CD4-positive, CD25-positive, alpha-beta regulatory T cell (primary cell): ENCODE data around the gene PHKA2. TPM values are rescaled to one million over a fixed set of nuclear protein-coding genes. Genes with fewer than 3 reads are reported as not detected.

Experiments
- ATAC-seq, 2 donors: fragments of 150-1000 bp; cut with Tn5 transposase; one replicate each; pipeline ENCODE4 v1.10.0; 2021; ENCODE audit warnings: low read depth in 2 of 2, moderate number of reproducible peaks in 2 of 2, moderate library complexity in 1 of 2
- DNase-seq, 3 donors: peaks; one replicate each; pipeline versions ENCODE4 v3.0.0 to v3.0.0-alpha.2; 2012 to 2022; ENCODE audit warnings: mixed read lengths in 1 of 3
- H3K27ac ChIP-seq: one replicate; pipeline ENCODE4 v1.7.0; 2013; ENCODE audit warnings: mild to moderate bottlenecking, low read length; ENCODE audit not compliant: insufficient read depth, poor library complexity, severe bottlenecking
- H3K27me3 ChIP-seq: one replicate; pipeline ENCODE4 v1.7.0; 2013; ENCODE audit warnings: low read length; ENCODE audit not compliant: control insufficient read depth, insufficient read depth
- H3K36me3 ChIP-seq: one replicate; pipeline ENCODE4 v1.7.0; 2013; ENCODE audit warnings: mild to moderate bottlenecking, low read length, moderate library complexity; ENCODE audit not compliant: control insufficient read depth, insufficient read depth
- H3K4me1 ChIP-seq: 2 replicates; pipeline ENCODE4 v1.7.0; 2013; ENCODE audit warnings: mild to moderate bottlenecking, low read length; ENCODE audit not compliant: insufficient read depth, control insufficient read depth, poor library complexity, severe bottlenecking
- H3K4me3 ChIP-seq: one replicate; pipeline ENCODE4 v1.7.0; 2013; ENCODE audit warnings: low read depth, mild to moderate bottlenecking, low read length, moderate library complexity
- H3K9me3 ChIP-seq, 2 experiments: 1 replicate in 1 of 2; 2 replicates in 1 of 2; pipeline ENCODE4 v1.7.0; 2013; ENCODE audit warnings: low read length in 2 of 2, mild to moderate bottlenecking in 1 of 2, moderate library complexity in 1 of 2; ENCODE audit not compliant: control insufficient read depth in 2 of 2
- H3K27ac Mint-ChIP-seq, 3 donors: one replicate each; pipeline ENCODE4 v1.8.0; 2020 to 2022; ENCODE audit warnings: mild to moderate bottlenecking in 3 of 3, mixed read lengths in 3 of 3, moderate library complexity in 2 of 3
- H3K27me3 Mint-ChIP-seq: one replicate; pipeline ENCODE4 v1.8.0; 2022; ENCODE audit warnings: mild to moderate bottlenecking, mixed read lengths
- H3K36me3 Mint-ChIP-seq: one replicate; pipeline ENCODE4 v1.8.0; 2020; ENCODE audit warnings: mixed read lengths
- H3K4me1 Mint-ChIP-seq, 4 donors: one replicate each; pipeline ENCODE4 v1.8.0; 2020 to 2022; ENCODE audit warnings: mixed read lengths in 4 of 4, mild to moderate bottlenecking in 1 of 4
- H3K4me3 Mint-ChIP-seq, 4 donors: one replicate each; pipeline ENCODE4 v1.8.0; 2020 to 2022; ENCODE audit warnings: mild to moderate bottlenecking in 4 of 4, mixed read lengths in 4 of 4, moderate library complexity in 3 of 4
- H3K9me3 Mint-ChIP-seq, 7 donors: one replicate each; pipeline ENCODE4 v1.8.0; 2020 to 2022; ENCODE audit warnings: mixed read lengths in 7 of 7, mild to moderate bottlenecking in 3 of 7, moderate library complexity in 2 of 7
- polyA plus RNA-seq, 4 donors: library from polyadenylated mRNA; unstranded; fragments of 300-500 nt; fragmentation: Illumina TruSeq; gene quantifications; one replicate each; pipeline ENCODE4 v1.2.3, GENCODE V29; 2021
- total RNA-seq: library from RNA; stranded (reverse); gene quantifications from one replicate; pipeline ENCODE4 v1.2.3, GENCODE V29; 2022

The PHKA2 gene
- total and polyA plus RNA-seq, 5 donors from 2014 or later, result 5.2 to 33.8 (median 6.4) TPM

DNA sequence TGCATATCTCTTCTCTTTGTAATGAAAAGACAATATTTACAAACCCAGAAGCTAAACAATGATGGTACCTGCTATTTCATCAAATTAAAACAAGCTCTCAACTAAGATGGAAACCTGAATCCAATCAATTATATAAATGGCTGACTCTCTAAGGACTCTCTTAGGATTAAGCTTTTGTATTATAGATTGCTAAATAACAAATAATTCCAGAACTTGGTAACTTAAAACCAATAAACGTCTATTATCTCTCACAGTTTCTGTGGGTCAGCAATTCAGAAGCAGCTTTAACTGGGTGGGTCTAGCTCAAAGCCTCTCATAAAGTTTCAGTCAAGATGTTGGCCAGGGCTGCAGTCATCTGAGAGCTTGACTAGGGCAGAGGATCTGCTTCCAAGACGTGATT, 12.4 kb downstream of the PHKA2 start:
- Histone ChIP-seq H3K27me3 (no peaks in the 10 kb centered on the region), H3K27ac (no peak overlapping the region), H3K4me3 (no peak overlapping the region), H3K4me1 (no peaks in the 10 kb centered on the region), H3K9me3 (no peaks in the 10 kb centered on the region), H3K36me3 (no peaks in the 10 kb centered on the region)
- ATAC-seq, result no peak
- Mint-ChIP-seq H3K9me3 (peaks cover 0 to 4% (median 0%) of the 10 kb centered on the region in 7 donors), H3K27me3 (no peaks in the 10 kb centered on the region), H3K27ac (no peak overlapping the region), H3K4me1 (peaks cover 0 to 15% (median 5%) of the 10 kb centered on the region in 4 donors), H3K4me3 (no peak overlapping the region), H3K36me3 (peaks cover 4% of the 10 kb centered on the region)
- DNase-seq, result no peak

DNA sequence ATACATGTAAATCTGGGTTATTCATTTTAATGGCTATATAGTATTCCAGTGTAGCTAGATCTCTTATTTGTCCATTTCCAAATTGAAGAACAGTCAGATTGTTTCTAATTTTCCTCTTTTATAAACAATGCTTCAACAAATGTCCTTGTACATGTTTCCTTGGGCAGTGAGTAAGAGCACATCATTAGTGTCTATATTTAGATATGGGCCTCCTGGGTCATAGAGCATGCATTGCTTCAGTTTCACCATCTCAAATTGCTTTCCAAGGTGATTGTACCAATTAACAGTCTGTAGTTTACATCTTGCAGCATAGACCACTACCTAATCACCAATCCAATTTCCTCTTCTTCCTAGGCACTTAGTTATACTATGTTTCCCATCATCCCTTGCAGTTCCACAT, 13.4 kb downstream of the PHKA2 start:
- peaks cover 4% of the 10 kb centered on the region for H3K36me3 Mint-ChIP-seq

DNA sequence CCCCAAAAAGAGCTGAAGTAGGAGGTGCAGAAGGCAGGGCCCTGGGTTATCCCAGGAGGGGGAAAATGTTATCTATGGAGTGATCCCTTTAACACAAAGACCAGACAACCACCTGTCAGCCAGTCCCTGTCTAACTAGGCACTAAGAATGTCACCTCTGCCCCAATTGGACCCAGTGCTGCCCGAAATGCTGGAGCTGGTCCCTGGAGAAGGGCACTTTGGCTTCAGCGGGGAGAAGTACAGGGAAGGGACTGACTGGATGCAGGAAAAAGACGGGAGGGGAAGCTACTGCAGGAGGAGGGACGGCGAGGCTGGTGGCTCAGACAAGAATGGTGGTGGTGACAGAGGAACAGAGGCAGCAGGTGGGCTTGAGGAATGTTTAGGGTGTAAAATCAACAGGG, 17.3 kb downstream of the PHKA2 start:
- Histone ChIP-seq H3K4me1 (no peaks in the 10 kb centered on the region), H3K27ac (no peak overlapping the region), H3K9me3 (no peaks in the 10 kb centered on the region), H3K36me3 (no peaks in the 10 kb centered on the region), H3K4me3 (no peak overlapping the region), H3K27me3 (no peaks in the 10 kb centered on the region)
- Mint-ChIP-seq H3K27ac (no peak overlapping the region), H3K9me3 (peaks cover 0 to 3% (median 0%) of the 10 kb centered on the region in 7 donors), H3K4me1 (peaks cover 12 to 22% (median 18%) of the 10 kb centered on the region in 4 donors), H3K36me3 (no peaks in the 10 kb centered on the region), H3K27me3 (no peaks in the 10 kb centered on the region), H3K4me3 (no peak overlapping the region)
- ATAC-seq (no peak), DNase-seq (no peak)

More for the DNA sequence above, 13.4 kb downstream of the PHKA2 start:
- H3K4me1 ChIP-seq, result no peaks in the 10 kb centered on the region
- H3K4me3 ChIP-seq, result no peak overlapping the region
- H3K27me3 ChIP-seq, result no peaks in the 10 kb centered on the region
- H3K27me3 Mint-ChIP-seq, result no peaks in the 10 kb centered on the region
- no peaks in the 10 kb centered on the region for H3K9me3 ChIP-seq
- H3K36me3 ChIP-seq, result no peaks in the 10 kb centered on the region
- ATAC-seq (no peak), DNase-seq (no peak)
- no peak overlapping the region for H3K27ac ChIP-seq
- no peak overlapping the region for H3K27ac Mint-ChIP-seq
- peaks cover 0 to 4% (median 0%) of the 10 kb centered on the region in 7 donors for H3K9me3 Mint-ChIP-seq
- H3K4me1 Mint-ChIP-seq, result peaks cover 0 to 15% (median 3%) of the 10 kb centered on the region in 4 donors
- H3K4me3 Mint-ChIP-seq, result no peak overlapping the region

DNA sequence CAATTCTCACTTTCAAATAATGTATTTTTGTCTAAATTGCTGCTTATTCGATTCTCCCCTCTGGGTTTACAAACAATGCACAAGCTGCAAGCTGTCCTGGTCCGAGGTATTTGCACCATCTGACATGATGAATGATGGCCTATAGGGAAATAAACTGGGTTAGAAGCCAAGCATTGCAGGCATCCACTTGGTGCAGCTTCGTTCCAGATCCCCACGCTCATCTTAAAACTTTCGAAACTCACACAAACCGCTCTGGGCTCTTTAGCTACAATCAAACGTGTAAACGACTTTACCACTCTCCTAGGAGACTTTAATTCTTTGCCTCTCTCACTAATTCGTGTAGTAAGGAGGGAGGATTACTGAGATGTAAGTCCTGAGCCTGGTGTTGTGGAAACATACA, 19.0 kb downstream of the PHKA2 start:
- Mint-ChIP-seq H3K9me3 (peaks cover 0 to 3% (median 0%) of the 10 kb centered on the region in 7 donors), H3K4me3 (no peak overlapping the region)
- DNase-seq, result no peak

DNA sequence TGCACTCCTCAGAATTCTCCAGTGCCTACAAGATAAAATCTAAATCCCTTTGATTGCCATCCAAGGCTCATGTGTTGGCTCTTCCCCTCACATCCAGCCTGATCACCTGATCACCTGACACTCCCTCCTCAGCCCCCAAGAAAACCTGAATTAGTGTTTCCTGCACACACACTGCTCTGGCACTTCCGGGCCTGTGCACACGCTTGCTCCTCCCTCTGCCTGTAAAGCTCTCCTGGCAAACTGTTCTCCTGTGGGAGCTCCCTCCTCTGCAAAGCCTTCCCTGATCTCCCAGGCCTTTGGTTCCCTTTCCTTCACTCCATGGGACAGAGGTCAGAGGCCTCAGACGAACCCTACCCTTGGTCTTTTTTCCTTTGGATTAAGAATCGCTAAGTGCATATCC, 19.9 kb downstream of the PHKA2 start:
- H3K27ac Mint-ChIP-seq, result peak overlapping the region in 1 of 3 donors; percentile 75
- H3K9me3 Mint-ChIP-seq, result peaks cover 0 to 3% (median 0%) of the 10 kb centered on the region in 7 donors

More for the DNA sequence above, 19.0 kb downstream of the PHKA2 start:
- Mint-ChIP-seq H3K27ac (no peak overlapping the region), H3K27me3 (no peaks in the 10 kb centered on the region), H3K4me1 (peaks cover 20 to 28% (median 24%) of the 10 kb centered on the region in 4 donors), H3K36me3 (no peaks in the 10 kb centered on the region)
- ATAC-seq, result no peak
- H3K27me3 ChIP-seq, result no peaks in the 10 kb centered on the region
- H3K36me3 ChIP-seq, result no peaks in the 10 kb centered on the region
- no peaks in the 10 kb centered on the region for H3K4me1 ChIP-seq
- H3K9me3 ChIP-seq, result no peaks in the 10 kb centered on the region
- H3K4me3 ChIP-seq, result no peak overlapping the region
- no peak overlapping the region for H3K27ac ChIP-seq

DNA sequence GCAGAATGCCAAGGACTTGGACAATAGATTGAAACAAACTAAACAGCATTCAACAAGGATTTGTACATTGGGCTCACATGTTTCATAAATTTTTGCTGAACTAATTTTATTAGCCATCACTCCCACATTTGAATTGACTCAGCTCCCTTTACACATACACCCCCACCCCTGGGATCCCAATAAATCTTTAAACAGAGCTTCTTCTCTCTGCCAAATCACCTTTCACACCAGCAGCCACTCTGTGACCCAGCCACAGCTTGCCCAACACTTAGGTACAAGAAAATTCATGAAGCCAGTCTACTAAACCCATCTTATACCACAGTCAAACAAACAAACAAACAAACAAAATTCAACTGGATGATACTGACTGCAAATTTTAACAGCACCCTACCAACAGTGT, 21.6 kb downstream of the PHKA2 start:
- no peaks in the 10 kb centered on the region for H3K4me1 ChIP-seq
- no peak for ATAC-seq
- H3K27ac Mint-ChIP-seq, result no peak overlapping the region

More for the DNA sequence above, 19.9 kb downstream of the PHKA2 start:
- no peak overlapping the region for H3K4me3 Mint-ChIP-seq
- Histone ChIP-seq H3K27ac (no peak overlapping the region), H3K9me3 (no peaks in the 10 kb centered on the region), H3K27me3 (no peaks in the 10 kb centered on the region), H3K36me3 (no peaks in the 10 kb centered on the region), H3K4me3 (no peak overlapping the region), H3K4me1 (no peaks in the 10 kb centered on the region)
- ATAC-seq, result no peak
- H3K4me1 Mint-ChIP-seq, result peaks cover 20 to 29% (median 28%) of the 10 kb centered on the region in 4 donors
- no peak for DNase-seq
- H3K36me3 Mint-ChIP-seq, result no peaks in the 10 kb centered on the region
- no peaks in the 10 kb centered on the region for H3K27me3 Mint-ChIP-seq

DNA sequence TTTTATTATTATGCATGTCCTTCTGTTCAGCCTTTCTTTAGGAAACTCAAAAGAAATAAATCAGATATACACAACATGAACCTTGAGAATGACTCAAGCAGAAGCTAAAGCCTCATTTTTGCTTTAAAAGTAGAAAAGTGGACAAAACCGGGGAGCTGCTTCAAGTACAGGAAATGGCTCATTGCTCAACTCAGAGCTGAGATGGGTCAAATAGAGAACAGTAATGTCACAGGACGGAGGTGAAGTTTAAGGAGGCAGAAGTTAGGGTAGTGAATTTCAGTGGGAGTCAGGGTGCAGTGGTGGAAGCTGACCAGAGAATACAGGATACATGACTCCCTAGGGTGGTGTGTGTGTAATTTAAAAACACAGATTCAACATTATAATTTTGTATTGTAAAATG, 22.2 kb downstream of the PHKA2 start:
- Mint-ChIP-seq H3K9me3 (peaks cover 0 to 3% (median 0%) of the 10 kb centered on the region in 7 donors), H3K36me3 (no peaks in the 10 kb centered on the region), H3K4me1 (peaks cover 20 to 31% (median 22%) of the 10 kb centered on the region in 4 donors), H3K27me3 (no peaks in the 10 kb centered on the region), H3K4me3 (peak overlapping the region in 1 of 4 donors; percentile 30), H3K27ac (peak overlapping the region in 1 of 3 donors; percentile 79)
- no peak overlapping the region for H3K4me3 ChIP-seq
- no peaks in the 10 kb centered on the region for H3K9me3 ChIP-seq
- no peak for ATAC-seq
- no peak overlapping the region for H3K27ac ChIP-seq
- no peaks in the 10 kb centered on the region for H3K36me3 ChIP-seq
- no peaks in the 10 kb centered on the region for H3K27me3 ChIP-seq
- DNase-seq, result no peak
- no peaks in the 10 kb centered on the region for H3K4me1 ChIP-seq

More for the DNA sequence above, 21.6 kb downstream of the PHKA2 start:
- Mint-ChIP-seq H3K9me3 (peaks cover 0 to 3% (median 0%) of the 10 kb centered on the region in 7 donors), H3K27me3 (no peaks in the 10 kb centered on the region), H3K4me3 (no peak overlapping the region), H3K4me1 (peaks cover 20 to 31% (median 28%) of the 10 kb centered on the region in 4 donors), H3K36me3 (no peaks in the 10 kb centered on the region)
- H3K4me3 ChIP-seq, result no peak overlapping the region
- H3K27me3 ChIP-seq, result no peaks in the 10 kb centered on the region
- no peak overlapping the region for H3K27ac ChIP-seq
- H3K9me3 ChIP-seq, result no peaks in the 10 kb centered on the region
- DNase-seq, result no peak
- no peaks in the 10 kb centered on the region for H3K36me3 ChIP-seq

DNA sequence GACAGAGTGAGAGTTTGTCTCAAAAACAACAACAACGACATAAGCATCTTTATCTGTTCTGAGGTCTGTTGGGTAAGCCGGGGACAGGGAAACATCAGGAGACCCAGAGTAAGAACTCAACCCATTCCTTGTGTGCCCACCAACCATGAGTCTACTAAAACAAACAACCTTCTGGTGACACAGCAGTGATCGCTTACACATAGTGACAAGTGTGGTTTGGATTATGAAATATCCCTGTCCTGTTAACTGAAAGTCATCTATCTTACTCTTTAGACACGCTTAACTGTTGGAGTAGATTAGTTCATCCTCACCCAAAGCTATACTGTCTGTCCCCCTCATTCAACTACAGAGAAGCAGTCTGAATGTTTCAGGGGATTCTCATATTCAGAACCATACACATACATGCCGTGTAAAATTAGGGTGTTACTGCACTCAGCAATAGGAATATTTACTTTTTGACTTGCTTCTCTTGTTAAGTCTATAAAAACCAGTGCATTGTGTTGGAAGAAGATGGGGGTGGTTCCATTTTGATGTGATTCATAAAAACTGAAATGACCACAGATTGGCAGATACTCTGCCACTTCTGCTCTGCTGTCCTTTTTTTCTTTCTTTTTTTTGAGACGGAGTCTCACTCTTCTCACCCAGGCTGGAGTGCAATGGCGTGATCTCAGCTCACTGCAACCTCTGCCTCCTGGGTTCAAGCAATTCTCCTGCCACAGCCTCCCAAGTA, 27.4 kb downstream of the PHKA2 start:
- Histone ChIP-seq H3K4me1 (no peaks in the 10 kb centered on the region), H3K27me3 (no peaks in the 10 kb centered on the region), H3K9me3 (no peaks in the 10 kb centered on the region), H3K27ac (no peak overlapping the region), H3K4me3 (no peak overlapping the region), H3K36me3 (peaks cover 4% of the 10 kb centered on the region)
- DNase-seq (no peak), ATAC-seq (no peak)
- Mint-ChIP-seq H3K27ac (peak overlapping the region in 1 of 3 donors; percentile 32), H3K27me3 (no peaks in the 10 kb centered on the region), H3K36me3 (peaks cover 2% of the 10 kb centered on the region), H3K4me1 (peaks cover 5 to 21% (median 14%) of the 10 kb centered on the region in 4 donors), H3K4me3 (no peak overlapping the region), H3K9me3 (no peaks in the 10 kb centered on the region)
